Measurements from ENCODE around the gene WFDC1.
A peak's percentile ranks its signal among the peaks of the same experiment; 100 is the strongest.

WFDC1 gene

GRCh38 chr16:84306564-84306963 is 11.9 kb downstream of the WFDC1 start:
- peaks cover 45% of the 10 kb centered on the region for H3K27me3 Mint-ChIP-seq
- H3K4me1 Mint-ChIP-seq: no peaks in the 10 kb centered on the region
- H3K9me3 Mint-ChIP-seq: no peaks in the 10 kb centered on the region
- ATAC-seq: no peak
- H3K4me3 Mint-ChIP-seq: no peak overlapping the region
- no peak overlapping the region for H3K27ac Mint-ChIP-seq
- no peaks in the 10 kb centered on the region for H3K36me3 Mint-ChIP-seq

- H3K36me3 Mint-ChIP-seq: no peaks in the 10 kb centered on the region
- peaks cover 52% of the 10 kb centered on the region for H3K27me3 Mint-ChIP-seq
- no peak overlapping the region for H3K27ac Mint-ChIP-seq
- H3K9me3 Mint-ChIP-seq: no peaks in the 10 kb centered on the region
- H3K4me1 Mint-ChIP-seq: no peaks in the 10 kb centered on the region
- ATAC-seq: no peak
- H3K4me3 Mint-ChIP-seq: no peak overlapping the region
These were observed 12.7 kb downstream of the WFDC1 start for GRCh38 chr16:84307209-84307954.

GRCh38 chr16:84308120-84308519 is 13.4 kb downstream of the WFDC1 start:
- no peak for ATAC-seq
- no peak overlapping the region for H3K4me3 Mint-ChIP-seq
- no peaks in the 10 kb centered on the region for H3K4me1 Mint-ChIP-seq
- no peaks in the 10 kb centered on the region for H3K36me3 Mint-ChIP-seq
- no peak overlapping the region for H3K27ac Mint-ChIP-seq
- no peaks in the 10 kb centered on the region for H3K9me3 Mint-ChIP-seq
- peaks cover 60% of the 10 kb centered on the region for H3K27me3 Mint-ChIP-seq

GRCh38 chr16:84310642-84311041 is 16.0 kb downstream of the WFDC1 start:
- no peak overlapping the region for H3K27ac Mint-ChIP-seq
- no peaks in the 10 kb centered on the region for H3K9me3 Mint-ChIP-seq
- no peak for ATAC-seq
- no peaks in the 10 kb centered on the region for H3K4me1 Mint-ChIP-seq
- no peaks in the 10 kb centered on the region for H3K36me3 Mint-ChIP-seq
- peaks cover 69% of the 10 kb centered on the region for H3K27me3 Mint-ChIP-seq
- no peak overlapping the region for H3K4me3 Mint-ChIP-seq

GRCh38 chr16:84312783-84313382 is 18.2 kb downstream of the WFDC1 start:
- H3K36me3 Mint-ChIP-seq: no peaks in the 10 kb centered on the region
- H3K4me1 Mint-ChIP-seq: no peaks in the 10 kb centered on the region
- H3K4me3 Mint-ChIP-seq: no peak overlapping the region
- H3K27ac Mint-ChIP-seq: no peak overlapping the region
- peaks cover 3% of the 10 kb centered on the region for H3K9me3 Mint-ChIP-seq
- no peak for ATAC-seq
- H3K27me3 Mint-ChIP-seq: peaks cover 65% of the 10 kb centered on the region

- no peak for ATAC-seq
- Mint-ChIP-seq H3K27me3 (peaks cover 55% of the 10 kb centered on the region), H3K4me1 (no peaks in the 10 kb centered on the region), H3K4me3 (no peak overlapping the region), H3K9me3 (peaks cover 9% of the 10 kb centered on the region), H3K36me3 (no peaks in the 10 kb centered on the region), H3K27ac (no peak overlapping the region)
These were observed 19.2 kb downstream of the WFDC1 start for GRCh38 chr16:84313921-84314320.

GRCh38 chr16:84314373-84314772 is 19.7 kb downstream of the WFDC1 start:
- Mint-ChIP-seq H3K27ac (no peak overlapping the region), H3K4me1 (no peaks in the 10 kb centered on the region), H3K4me3 (no peak overlapping the region), H3K27me3 (peaks cover 51% of the 10 kb centered on the region), H3K9me3 (peaks cover 9% of the 10 kb centered on the region), H3K36me3 (no peaks in the 10 kb centered on the region)
- ATAC-seq: no peak

- H3K27me3 Mint-ChIP-seq: peaks cover 46% of the 10 kb centered on the region
- H3K4me1 Mint-ChIP-seq: no peaks in the 10 kb centered on the region
- no peak overlapping the region for H3K4me3 Mint-ChIP-seq
- no peak for ATAC-seq
- H3K36me3 Mint-ChIP-seq: no peaks in the 10 kb centered on the region
- peaks cover 9% of the 10 kb centered on the region for H3K9me3 Mint-ChIP-seq
- no peak overlapping the region for H3K27ac Mint-ChIP-seq
These were observed 20.1 kb downstream of the WFDC1 start for GRCh38 chr16:84314814-84315213.

- peaks cover 43% of the 10 kb centered on the region for H3K27me3 Mint-ChIP-seq
- no peak overlapping the region for H3K27ac Mint-ChIP-seq
- no peak for ATAC-seq
These were observed 20.7 kb downstream of the WFDC1 start for GRCh38 chr16:84315422-84315821.

GRCh38 chr16:84318091-84318975 is 23.7 kb downstream of the WFDC1 start:
- H3K4me3 Mint-ChIP-seq: no peak overlapping the region
- peaks cover 9% of the 10 kb centered on the region for H3K9me3 Mint-ChIP-seq
- H3K4me1 Mint-ChIP-seq: no peaks in the 10 kb centered on the region
- H3K27me3 Mint-ChIP-seq: peaks cover 27% of the 10 kb centered on the region
- H3K27ac Mint-ChIP-seq: no peak overlapping the region
- no peak for ATAC-seq
- H3K36me3 Mint-ChIP-seq: no peaks in the 10 kb centered on the region

More at GRCh38 chr16:84315422-84315821, 20.7 kb downstream of the WFDC1 start:
- H3K9me3 Mint-ChIP-seq: peaks cover 9% of the 10 kb centered on the region
- H3K36me3 Mint-ChIP-seq: no peaks in the 10 kb centered on the region
- no peaks in the 10 kb centered on the region for H3K4me1 Mint-ChIP-seq
- no peak overlapping the region for H3K4me3 Mint-ChIP-seq

- ATAC-seq: peak; percentile 34
- H3K4me3 Mint-ChIP-seq: no peak overlapping the region
- peaks cover 17% of the 10 kb centered on the region for H3K27me3 Mint-ChIP-seq
- H3K4me1 Mint-ChIP-seq: no peaks in the 10 kb centered on the region
- H3K27ac Mint-ChIP-seq: no peak overlapping the region
- H3K36me3 Mint-ChIP-seq: no peaks in the 10 kb centered on the region
- peaks cover 9% of the 10 kb centered on the region for H3K9me3 Mint-ChIP-seq
These were observed 24.6 kb downstream of the WFDC1 start for GRCh38 chr16:84319146-84319760.

GRCh38 chr16:84320511-84320910 is 25.8 kb downstream of the WFDC1 start:
- no peak for ATAC-seq
- peaks cover 9% of the 10 kb centered on the region for H3K9me3 Mint-ChIP-seq
- H3K27me3 Mint-ChIP-seq: peaks cover 5% of the 10 kb centered on the region
- H3K4me3 Mint-ChIP-seq: no peak overlapping the region
- no peaks in the 10 kb centered on the region for H3K4me1 Mint-ChIP-seq
- no peak overlapping the region for H3K27ac Mint-ChIP-seq
- no peaks in the 10 kb centered on the region for H3K36me3 Mint-ChIP-seq

- Mint-ChIP-seq H3K27ac (no peak overlapping the region), H3K9me3 (peaks cover 9% of the 10 kb centered on the region), H3K4me1 (no peaks in the 10 kb centered on the region), H3K27me3 (no peaks in the 10 kb centered on the region), H3K36me3 (no peaks in the 10 kb centered on the region), H3K4me3 (no peak overlapping the region)
- ATAC-seq: no peak
These were observed 27.3 kb downstream of the WFDC1 start for GRCh38 chr16:84321932-84322331.

- Mint-ChIP-seq H3K4me1 (no peaks in the 10 kb centered on the region), H3K36me3 (no peaks in the 10 kb centered on the region), H3K27me3 (peaks cover 4% of the 10 kb centered on the region), H3K27ac (no peak overlapping the region), H3K9me3 (peaks cover 8% of the 10 kb centered on the region), H3K4me3 (no peak overlapping the region)
- no peak for ATAC-seq
These were observed 28.1 kb downstream of the WFDC1 start for GRCh38 chr16:84322749-84323148.

- peaks cover 11% of the 10 kb centered on the region for H3K27me3 Mint-ChIP-seq
- no peaks in the 10 kb centered on the region for H3K36me3 Mint-ChIP-seq
- H3K4me3 Mint-ChIP-seq: no peak overlapping the region
- H3K9me3 Mint-ChIP-seq: peaks cover 4% of the 10 kb centered on the region
- no peak for ATAC-seq
- H3K27ac Mint-ChIP-seq: no peak overlapping the region
- H3K4me1 Mint-ChIP-seq: no peaks in the 10 kb centered on the region
These were observed 28.9 kb downstream of the WFDC1 start for GRCh38 chr16:84323606-84324005.
